Liver (tissue), 9 donors: ENCODE measurements around the gene SYNPO. TPM values are rescaled to one million over a fixed set of nuclear protein-coding genes. Genes with fewer than 3 reads are reported as not detected.

ENCODE experiments used
- DNase-seq: peaks from one replicate; pipeline ENCODE4 v3.0.0-alpha.2; 2017; ENCODE audit warnings: low spot score
- H3K27ac ChIP-seq, 2 donors: one replicate each; pipeline ENCODE4 v1.7.0; 2013; ENCODE audit warnings: inconsistent platforms in 2 of 2, low read length in 2 of 2, control low read depth in 1 of 2, low read depth in 1 of 2, mild to moderate bottlenecking in 1 of 2
- H3K27me3 ChIP-seq, 4 donors: one replicate each; pipeline versions ENCODE4 v1.6.1 to v1.7.0; 2013; ENCODE audit warnings: low read length in 3 of 4, inconsistent platforms in 1 of 4, mild to moderate bottlenecking in 1 of 4, moderate library complexity in 1 of 4; ENCODE audit not compliant: control insufficient read depth in 4 of 4, insufficient read depth in 4 of 4
- H3K36me3 ChIP-seq, 4 donors: one replicate each; pipeline versions ENCODE4 v1.6.1 to v1.7.0; 2013; ENCODE audit warnings: low read length in 3 of 4, mild to moderate bottlenecking in 3 of 4, low read depth in 1 of 4, moderate library complexity in 1 of 4; ENCODE audit not compliant: control insufficient read depth in 4 of 4, insufficient read depth in 3 of 4
- H3K4me1 ChIP-seq, 4 donors: one replicate each; pipeline versions ENCODE4 v1.6.1 to v1.7.0; 2013; ENCODE audit warnings: low read length in 3 of 4, mild to moderate bottlenecking in 3 of 4, moderate library complexity in 1 of 4; ENCODE audit not compliant: control insufficient read depth in 4 of 4, insufficient read depth in 4 of 4
- H3K4me3 ChIP-seq, 3 donors: one replicate each; pipeline versions ENCODE4 v1.6.1 to v1.7.0; 2013; ENCODE audit warnings: low read length in 3 of 3, control low read depth in 1 of 3, low read depth in 1 of 3, mild to moderate bottlenecking in 1 of 3
- H3K9ac ChIP-seq, 2 donors: one replicate each; pipeline ENCODE4 v1.7.0; 2013; ENCODE audit warnings: low read length in 2 of 2, mild to moderate bottlenecking in 2 of 2, moderate library complexity in 2 of 2, control low read depth in 1 of 2, low read depth in 1 of 2
- H3K9me3 ChIP-seq, 4 donors: one replicate each; pipeline versions ENCODE4 v1.6.1 to v1.7.0; 2013; ENCODE audit warnings: low read length in 3 of 4; ENCODE audit not compliant: control insufficient read depth in 4 of 4
- FOXA1 ChIP-seq: IDR thresholded peaks from 2 replicates; pipeline ENCODE4 v1.6.1; 2016; ENCODE audit warnings: antibody characterized with exemption
- FOXA2 ChIP-seq: IDR thresholded peaks from 2 replicates; pipeline ENCODE4 v1.6.1; 2016; ENCODE audit warnings: antibody characterized with exemption
- GABPA ChIP-seq, 2 donors: IDR thresholded peaks in 1 of 2; conservative IDR thresholded peaks in 1 of 2; 2 replicates each; pipeline ENCODE4 v1.6.1; 2016; ENCODE audit warnings: antibody characterized with exemption in 2 of 2, mild to moderate bottlenecking in 1 of 2, moderate library complexity in 1 of 2
- HNF4A ChIP-seq, 2 donors: conservative IDR thresholded peaks; 2 replicates each; pipeline ENCODE4 v1.6.1; 2016; ENCODE audit warnings: antibody characterized with exemption in 2 of 2, mild to moderate bottlenecking in 2 of 2
- JUND ChIP-seq, 2 donors: IDR thresholded peaks; 2 replicates each; pipeline ENCODE4 v1.6.1; 2016; ENCODE audit warnings: antibody characterized with exemption in 2 of 2
- RAD21 ChIP-seq, 2 donors: IDR thresholded peaks; 2 replicates each; pipeline ENCODE4 v1.6.1; 2016; ENCODE audit warnings: antibody characterized with exemption in 2 of 2, mild to moderate bottlenecking in 2 of 2
- RXRA ChIP-seq, 2 donors: IDR thresholded peaks; 2 replicates each; pipeline ENCODE4 v1.6.1; 2017 to 2018; ENCODE audit warnings: antibody characterized with exemption in 2 of 2, mild to moderate bottlenecking in 1 of 2
- SP1 ChIP-seq: IDR thresholded peaks from 2 replicates; pipeline ENCODE4 v1.6.1; 2018; ENCODE audit warnings: antibody characterized with exemption, mild to moderate bottlenecking
- TAF1 ChIP-seq: conservative IDR thresholded peaks from 2 replicates; pipeline ENCODE4 v1.6.1; 2016; ENCODE audit warnings: antibody characterized with exemption, mild to moderate bottlenecking
- YY1 ChIP-seq: IDR thresholded peaks from 2 replicates; pipeline ENCODE4 v1.6.1; 2016; ENCODE audit warnings: antibody characterized with exemption, mild to moderate bottlenecking
- WGBS: extraction: QIAGEN DNeasy Blood & Tissue Kit; methylation state at CpG from one replicate; pipeline ENCODE4 v1.1.7; 2013; 5-methylcytosine and 5-hydroxymethylcytosine counted together
- polyA plus RNA-seq, 2 donors: library from polyadenylated mRNA; stranded (reverse) in 1 of 2; unstranded in 1 of 2; fragments of 200-250 nt in 1 of 2; fragments of >200 nt in 1 of 2; fragmentation: Nextera tagmentation in 1 of 2; extraction: Ambion mirVana in 1 of 2; gene quantifications; one replicate each; pipeline versions ENCODE4 v1.2.1 to v1.2.3, GENCODE V29; 2013 to 2015
- total RNA-seq, 2 donors: library from RNA; depleted of rRNA; stranded (reverse); fragments of >200 nt; gene quantifications; one replicate each; pipeline ENCODE4 v1.2.3, GENCODE V29; 2014
- TF ChIP-seq, protein P1 (sequence below): IDR thresholded peaks from 2 replicates; pipeline ENCODE4 v1.6.1; 2016; ENCODE audit warnings: antibody characterized with exemption
- TF ChIP-seq, protein P2 (sequence below): IDR thresholded peaks from 2 replicates; pipeline ENCODE4 v1.6.1; 2016; ENCODE audit warnings: antibody characterized with exemption
- TF ChIP-seq, protein P3 (sequence below): IDR thresholded peaks from 2 replicates; pipeline ENCODE4 v1.6.1; 2016; ENCODE audit warnings: antibody characterized with exemption, mild to moderate bottlenecking
- TF ChIP-seq, protein P4 (sequence below): IDR thresholded peaks from 2 replicates; pipeline ENCODE4 v1.6.1; 2016; ENCODE audit warnings: antibody characterized with exemption
- TF ChIP-seq, protein P5 (sequence below): fragments of 150-350 bp; IDR thresholded peaks from 2 replicates; pipeline ENCODE4 v1.5.1; 2017; ENCODE audit warnings: improper control_type of control experiment, low read depth, low read length; ENCODE audit not compliant: missing input control
- donor health status: healthy.
- donor health status: healthy.
- donor health status: healthy.
- donor health status: healthy.
- donor health status: healthy.

Gene SYNPO
- total and polyA plus RNA-seq, 4 donors: 1.1 to 36.6 (median 10.7) TPM

DNA sequence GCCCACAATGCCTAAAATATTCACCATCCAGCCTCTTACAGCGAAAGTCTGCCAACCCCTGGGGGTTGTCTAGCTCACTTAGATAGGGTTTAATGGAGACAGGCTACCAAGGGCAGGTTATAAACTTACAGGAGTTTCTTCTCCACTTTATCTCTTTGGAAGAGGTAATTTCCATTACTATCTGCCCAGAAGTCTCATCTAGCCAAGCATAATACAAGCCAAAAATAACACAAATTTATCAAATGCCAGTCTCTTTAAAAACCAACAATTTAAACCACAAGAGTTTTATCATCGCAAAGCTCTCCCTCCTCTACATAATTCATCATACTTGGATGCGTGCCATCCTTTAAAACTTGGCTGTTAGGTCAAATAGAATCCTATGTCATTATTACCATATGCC lies 54.2 kb downstream of the SYNPO start:
- no peaks in the 10 kb centered on the region for H3K27me3 ChIP-seq
- no peaks in the 10 kb centered on the region for H3K9me3 ChIP-seq
- peaks cover 32 to 78% (median 75%) of the 10 kb centered on the region in 4 donors for H3K36me3 ChIP-seq
- no peak overlapping the region for H3K27ac ChIP-seq
- 89% methylated on average over 3 of the region's 3 CpGs for WGBS
- H3K9ac ChIP-seq: no peak overlapping the region
- H3K4me1 ChIP-seq: peaks cover 0 to 8% (median 6%) of the 10 kb centered on the region in 4 donors
- no peak overlapping the region for H3K4me3 ChIP-seq
- no peak for DNase-seq
- TF ChIP-seq, protein P1, sequence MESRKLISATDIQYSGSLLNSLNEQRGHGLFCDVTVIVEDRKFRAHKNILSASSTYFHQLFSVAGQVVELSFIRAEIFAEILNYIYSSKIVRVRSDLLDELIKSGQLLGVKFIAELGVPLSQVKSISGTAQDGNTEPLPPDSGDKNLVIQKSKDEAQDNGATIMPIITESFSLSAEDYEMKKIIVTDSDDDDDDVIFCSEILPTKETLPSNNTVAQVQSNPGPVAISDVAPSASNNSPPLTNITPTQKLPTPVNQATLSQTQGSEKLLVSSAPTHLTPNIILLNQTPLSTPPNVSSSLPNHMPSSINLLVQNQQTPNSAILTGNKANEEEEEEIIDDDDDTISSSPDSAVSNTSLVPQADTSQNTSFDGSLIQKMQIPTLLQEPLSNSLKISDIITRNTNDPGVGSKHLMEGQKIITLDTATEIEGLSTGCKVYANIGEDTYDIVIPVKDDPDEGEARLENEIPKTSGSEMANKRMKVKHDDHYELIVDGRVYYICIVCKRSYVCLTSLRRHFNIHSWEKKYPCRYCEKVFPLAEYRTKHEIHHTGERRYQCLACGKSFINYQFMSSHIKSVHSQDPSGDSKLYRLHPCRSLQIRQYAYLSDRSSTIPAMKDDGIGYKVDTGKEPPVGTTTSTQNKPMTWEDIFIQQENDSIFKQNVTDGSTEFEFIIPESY: no peak
- TF ChIP-seq SP1: no peak
- no peak for TF ChIP-seq JUND (IDR thresholded peaks at IDR 0.05)
- no peak for TF ChIP-seq FOXA2
- no peak for TF ChIP-seq HNF4A (conservative IDR thresholded peaks at IDR 0.05)
- TF ChIP-seq, protein P2, sequence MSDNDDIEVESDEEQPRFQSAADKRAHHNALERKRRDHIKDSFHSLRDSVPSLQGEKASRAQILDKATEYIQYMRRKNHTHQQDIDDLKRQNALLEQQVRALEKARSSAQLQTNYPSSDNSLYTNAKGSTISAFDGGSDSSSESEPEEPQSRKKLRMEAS: no peak

DNA sequence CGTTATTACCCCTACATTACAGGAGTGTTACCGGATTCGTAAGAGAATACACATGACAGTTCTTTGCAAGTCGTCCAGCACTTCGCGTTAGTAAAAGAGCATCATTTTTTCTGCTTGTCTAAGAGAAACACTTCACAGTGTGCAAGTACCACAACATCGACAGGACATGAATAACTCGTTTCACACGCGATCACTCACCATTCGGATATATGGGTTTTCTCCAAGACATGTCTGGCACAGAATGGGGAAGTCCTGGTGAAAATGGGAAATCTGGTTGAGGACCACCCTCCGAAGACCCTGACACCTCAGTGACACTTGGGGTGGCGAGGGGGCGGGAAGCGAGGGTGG lies 59.8 kb downstream of the SYNPO start:
- DNase-seq: no peak
- H3K9me3 ChIP-seq: no peaks in the 10 kb centered on the region
- H3K27ac ChIP-seq: peak overlapping the region; percentile 92 to 97
- H3K4me3 ChIP-seq: peak overlapping the region; percentile 78 to 98 (median 85)
- H3K4me1 ChIP-seq: peaks cover 0 to 18% (median 13%) of the 10 kb centered on the region in 4 donors
- H3K27me3 ChIP-seq: no peaks in the 10 kb centered on the region
- WGBS: 2% methylated on average over 15 of the region's 15 CpGs
- H3K36me3 ChIP-seq: peaks cover 6 to 32% (median 29%) of the 10 kb centered on the region in 4 donors
- no peak for TF ChIP-seq FOXA1
- TF ChIP-seq TAF1: no peak
- no peak for TF ChIP-seq GABPA (IDR thresholded peaks at IDR 0.05 in 1 of 2, conservative IDR thresholded peaks at IDR 0.05 in 1 of 2)
- TF ChIP-seq YY1: no peak
- TF ChIP-seq, protein P3, sequence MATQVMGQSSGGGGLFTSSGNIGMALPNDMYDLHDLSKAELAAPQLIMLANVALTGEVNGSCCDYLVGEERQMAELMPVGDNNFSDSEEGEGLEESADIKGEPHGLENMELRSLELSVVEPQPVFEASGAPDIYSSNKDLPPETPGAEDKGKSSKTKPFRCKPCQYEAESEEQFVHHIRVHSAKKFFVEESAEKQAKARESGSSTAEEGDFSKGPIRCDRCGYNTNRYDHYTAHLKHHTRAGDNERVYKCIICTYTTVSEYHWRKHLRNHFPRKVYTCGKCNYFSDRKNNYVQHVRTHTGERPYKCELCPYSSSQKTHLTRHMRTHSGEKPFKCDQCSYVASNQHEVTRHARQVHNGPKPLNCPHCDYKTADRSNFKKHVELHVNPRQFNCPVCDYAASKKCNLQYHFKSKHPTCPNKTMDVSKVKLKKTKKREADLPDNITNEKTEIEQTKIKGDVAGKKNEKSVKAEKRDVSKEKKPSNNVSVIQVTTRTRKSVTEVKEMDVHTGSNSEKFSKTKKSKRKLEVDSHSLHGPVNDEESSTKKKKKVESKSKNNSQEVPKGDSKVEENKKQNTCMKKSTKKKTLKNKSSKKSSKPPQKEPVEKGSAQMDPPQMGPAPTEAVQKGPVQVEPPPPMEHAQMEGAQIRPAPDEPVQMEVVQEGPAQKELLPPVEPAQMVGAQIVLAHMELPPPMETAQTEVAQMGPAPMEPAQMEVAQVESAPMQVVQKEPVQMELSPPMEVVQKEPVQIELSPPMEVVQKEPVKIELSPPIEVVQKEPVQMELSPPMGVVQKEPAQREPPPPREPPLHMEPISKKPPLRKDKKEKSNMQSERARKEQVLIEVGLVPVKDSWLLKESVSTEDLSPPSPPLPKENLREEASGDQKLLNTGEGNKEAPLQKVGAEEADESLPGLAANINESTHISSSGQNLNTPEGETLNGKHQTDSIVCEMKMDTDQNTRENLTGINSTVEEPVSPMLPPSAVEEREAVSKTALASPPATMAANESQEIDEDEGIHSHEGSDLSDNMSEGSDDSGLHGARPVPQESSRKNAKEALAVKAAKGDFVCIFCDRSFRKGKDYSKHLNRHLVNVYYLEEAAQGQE: no peak
- TF ChIP-seq, protein P4, sequence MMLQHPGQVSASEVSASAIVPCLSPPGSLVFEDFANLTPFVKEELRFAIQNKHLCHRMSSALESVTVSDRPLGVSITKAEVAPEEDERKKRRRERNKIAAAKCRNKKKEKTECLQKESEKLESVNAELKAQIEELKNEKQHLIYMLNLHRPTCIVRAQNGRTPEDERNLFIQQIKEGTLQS: no peak
- no peak for TF ChIP-seq RAD21 (IDR thresholded peaks at IDR 0.05)
- TF ChIP-seq, protein P5, sequence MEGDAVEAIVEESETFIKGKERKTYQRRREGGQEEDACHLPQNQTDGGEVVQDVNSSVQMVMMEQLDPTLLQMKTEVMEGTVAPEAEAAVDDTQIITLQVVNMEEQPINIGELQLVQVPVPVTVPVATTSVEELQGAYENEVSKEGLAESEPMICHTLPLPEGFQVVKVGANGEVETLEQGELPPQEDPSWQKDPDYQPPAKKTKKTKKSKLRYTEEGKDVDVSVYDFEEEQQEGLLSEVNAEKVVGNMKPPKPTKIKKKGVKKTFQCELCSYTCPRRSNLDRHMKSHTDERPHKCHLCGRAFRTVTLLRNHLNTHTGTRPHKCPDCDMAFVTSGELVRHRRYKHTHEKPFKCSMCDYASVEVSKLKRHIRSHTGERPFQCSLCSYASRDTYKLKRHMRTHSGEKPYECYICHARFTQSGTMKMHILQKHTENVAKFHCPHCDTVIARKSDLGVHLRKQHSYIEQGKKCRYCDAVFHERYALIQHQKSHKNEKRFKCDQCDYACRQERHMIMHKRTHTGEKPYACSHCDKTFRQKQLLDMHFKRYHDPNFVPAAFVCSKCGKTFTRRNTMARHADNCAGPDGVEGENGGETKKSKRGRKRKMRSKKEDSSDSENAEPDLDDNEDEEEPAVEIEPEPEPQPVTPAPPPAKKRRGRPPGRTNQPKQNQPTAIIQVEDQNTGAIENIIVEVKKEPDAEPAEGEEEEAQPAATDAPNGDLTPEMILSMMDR: no peak
- TF ChIP-seq, protein P2: no peak
- no peak for TF ChIP-seq RXRA (IDR thresholded peaks at IDR 0.05)
- no peak for TF ChIP-seq JUND (IDR thresholded peaks at IDR 0.05)
- peak overlapping the region; percentile 75 to 96 for H3K9ac ChIP-seq
